DOHH2 (cell line): ENCODE data around the gene SART3.

Experiments used
- EZH2phosphoT487 ChIP-seq: fragments of 200-600 bp; sonication (generic); IDR thresholded peaks from 2 replicates; pipeline ENCODE4 v1.6.1; 2017; ENCODE audit warnings: borderline replicate concordance, mild to moderate bottlenecking, antibody characterized with exemption, low read length, moderate library complexity, mixed read lengths
- TF ChIP-seq, protein P1 (sequence below): fragments of 200-600 bp; sonication (generic); IDR thresholded peaks from one replicate; pipeline ENCODE4 v1.5.1; 2014; ENCODE audit warnings: antibody characterized with exemption, mild to moderate bottlenecking, low read depth, low read length; ENCODE audit not compliant: poor library complexity, severe bottlenecking

DNA sequence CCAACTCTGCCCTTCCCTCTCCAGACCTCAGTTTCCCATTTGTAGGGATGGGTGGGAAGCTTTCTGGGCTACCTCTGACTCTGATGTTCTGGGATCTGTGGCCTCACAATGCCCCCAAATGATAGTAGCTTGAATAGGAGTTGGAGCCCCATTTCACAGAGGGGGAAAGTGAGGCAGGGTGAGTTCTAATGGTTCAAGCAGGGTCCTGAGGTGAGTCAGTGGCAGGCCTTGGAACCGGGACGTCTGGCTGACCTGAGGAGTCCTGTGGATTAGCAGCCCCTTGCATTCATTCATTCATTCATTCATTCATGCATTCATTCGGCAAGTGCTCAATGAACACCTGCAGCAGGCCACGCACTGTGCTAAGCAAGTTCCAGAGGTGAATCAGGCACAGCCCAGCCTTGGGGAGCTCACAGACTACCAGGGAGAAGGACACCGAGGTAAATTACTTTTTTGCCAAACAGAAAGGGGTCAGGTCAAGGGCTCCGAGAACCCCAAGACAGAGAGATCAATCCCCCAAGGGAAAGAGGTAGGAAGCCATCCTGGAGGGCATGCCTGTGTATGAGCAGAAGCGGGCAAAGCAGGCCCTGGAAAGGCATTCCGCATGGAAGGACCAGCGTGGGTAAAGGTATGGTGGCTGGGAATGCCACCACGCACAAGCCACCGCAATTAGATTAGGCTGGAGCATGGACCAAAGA is 37.7 kb upstream of the SART3 start:
- TF ChIP-seq, protein P1, sequence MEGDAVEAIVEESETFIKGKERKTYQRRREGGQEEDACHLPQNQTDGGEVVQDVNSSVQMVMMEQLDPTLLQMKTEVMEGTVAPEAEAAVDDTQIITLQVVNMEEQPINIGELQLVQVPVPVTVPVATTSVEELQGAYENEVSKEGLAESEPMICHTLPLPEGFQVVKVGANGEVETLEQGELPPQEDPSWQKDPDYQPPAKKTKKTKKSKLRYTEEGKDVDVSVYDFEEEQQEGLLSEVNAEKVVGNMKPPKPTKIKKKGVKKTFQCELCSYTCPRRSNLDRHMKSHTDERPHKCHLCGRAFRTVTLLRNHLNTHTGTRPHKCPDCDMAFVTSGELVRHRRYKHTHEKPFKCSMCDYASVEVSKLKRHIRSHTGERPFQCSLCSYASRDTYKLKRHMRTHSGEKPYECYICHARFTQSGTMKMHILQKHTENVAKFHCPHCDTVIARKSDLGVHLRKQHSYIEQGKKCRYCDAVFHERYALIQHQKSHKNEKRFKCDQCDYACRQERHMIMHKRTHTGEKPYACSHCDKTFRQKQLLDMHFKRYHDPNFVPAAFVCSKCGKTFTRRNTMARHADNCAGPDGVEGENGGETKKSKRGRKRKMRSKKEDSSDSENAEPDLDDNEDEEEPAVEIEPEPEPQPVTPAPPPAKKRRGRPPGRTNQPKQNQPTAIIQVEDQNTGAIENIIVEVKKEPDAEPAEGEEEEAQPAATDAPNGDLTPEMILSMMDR = no peak
- TF ChIP-seq EZH2phosphoT487 = no peak
